GM23338 (cell line): ENCODE results near the gene DIAPH3. TPM values are rescaled to one million over a fixed set of nuclear protein-coding genes. Genes with fewer than 3 reads are reported as not detected.

Source experiments
- ATAC-seq: fragments of 200-7000 bp; cut with Tn5 transposase; 3 replicates; pipeline ENCODE4 v1.9.1; 2020
- DNase-seq: peaks from one replicate; pipeline ENCODE4 v3.0.0-alpha.2; 2015; ENCODE audit warnings: low spot score
- H2AFZ ChIP-seq: fragments of 200-600 bp; sonication (generic); 2 replicates; pipeline ENCODE4 v1.8.0; 2016; ENCODE audit warnings: antibody characterized with exemption, mild to moderate bottlenecking, moderate library complexity
- H3F3A ChIP-seq: fragments of 200-600 bp; sonication (generic); replicated peaks from 2 replicates; pipeline ENCODE4 v1.8.0; 2017; ENCODE audit warnings: antibody characterized with exemption, mixed run types, low read depth
- H3K27ac ChIP-seq: fragments of 200-600 bp; sonication (generic); 2 replicates; pipeline ENCODE4 v1.6.1; 2016; ENCODE audit warnings: low read depth
- H3K27me3 ChIP-seq: fragments of 200-600 bp; sonication (generic); 2 replicates; pipeline ENCODE4 v1.8.0; 2016; ENCODE audit warnings: mild to moderate bottlenecking, mixed run types, moderate library complexity; ENCODE audit not compliant: insufficient read depth
- H3K36me3 ChIP-seq: fragments of 200-600 bp; sonication (generic); 2 replicates; pipeline ENCODE4 v1.8.0; 2016; ENCODE audit warnings: mild to moderate bottlenecking; ENCODE audit not compliant: insufficient read depth
- H3K4me1 ChIP-seq: fragments of 200-600 bp; sonication (generic); 2 replicates; pipeline ENCODE4 v1.8.0; 2016; ENCODE audit warnings: mild to moderate bottlenecking, moderate library complexity; ENCODE audit not compliant: insufficient read depth
- H3K4me2 ChIP-seq: fragments of 200-600 bp; sonication (generic); 2 replicates; pipeline ENCODE4 v1.7.1; 2017; ENCODE audit warnings: mixed run types
- H3K4me3 ChIP-seq: fragments of 200-600 bp; sonication (generic); 2 replicates; pipeline ENCODE4 v1.6.1; 2016; ENCODE audit warnings: mixed run types
- H3K79me2 ChIP-seq: fragments of 200-600 bp; sonication (generic); replicated peaks from 2 replicates; pipeline ENCODE4 v1.8.0; 2017; ENCODE audit warnings: mild to moderate bottlenecking; ENCODE audit not compliant: insufficient read depth
- H3K9me2 ChIP-seq: fragments of 200-600 bp; sonication (generic); 2 replicates; pipeline ENCODE4 v1.8.0; 2017; ENCODE audit not compliant: insufficient read depth
- H4K20me1 ChIP-seq: fragments of 200-600 bp; sonication (generic); replicated peaks from 2 replicates; pipeline ENCODE4 v1.8.0; 2017; ENCODE audit warnings: mild to moderate bottlenecking; ENCODE audit not compliant: insufficient read depth
- H3K27ac Mint-ChIP-seq: 2 replicates; pipeline ENCODE4 v1.8.0; 2020; ENCODE audit warnings: inconsistent platforms, mild to moderate bottlenecking, moderate library complexity, mixed read lengths
- H3K27me3 Mint-ChIP-seq: 3 replicates; pipeline ENCODE4 v1.8.0; 2022; ENCODE audit warnings: low read depth, mild to moderate bottlenecking, moderate library complexity, mixed read lengths, inconsistent platforms; ENCODE audit not compliant: insufficient read depth, poor library complexity
- H3K36me3 Mint-ChIP-seq: 3 replicates; pipeline ENCODE4 v1.8.0; 2021; ENCODE audit warnings: low read depth, mild to moderate bottlenecking, inconsistent platforms, moderate library complexity, mixed read lengths
- H3K4me1 Mint-ChIP-seq: 3 replicates; pipeline ENCODE4 v1.8.0; 2020; ENCODE audit warnings: mild to moderate bottlenecking, inconsistent platforms, mixed read lengths
- H3K4me3 Mint-ChIP-seq: 3 replicates; pipeline ENCODE4 v1.8.0; 2021; ENCODE audit warnings: moderate library complexity, mild to moderate bottlenecking, inconsistent platforms, mixed read lengths
- H3K9me3 Mint-ChIP-seq: 3 replicates; pipeline ENCODE4 v1.8.0; 2020; ENCODE audit warnings: moderate library complexity, mild to moderate bottlenecking, inconsistent platforms, mixed read lengths
- EZH2 ChIP-seq: fragments of 200-600 bp; sonication (generic); IDR thresholded peaks from one replicate; pipeline ENCODE4 v1.8.0; 2017; ENCODE audit warnings: antibody characterized with exemption, mild to moderate bottlenecking, low read depth; ENCODE audit not compliant: unreplicated experiment
- EZH2phosphoT487 ChIP-seq: fragments of 200-600 bp; sonication (generic); IDR thresholded peaks from one replicate; pipeline ENCODE4 v1.8.1; 2018; ENCODE audit warnings: antibody characterized with exemption; ENCODE audit not compliant: unreplicated experiment
- JUNB ChIP-seq: IDR thresholded peaks from one replicate; pipeline ENCODE4 v1.6.1; 2016; ENCODE audit warnings: antibody characterized with exemption; ENCODE audit not compliant: unreplicated experiment
- NANOG ChIP-seq: IDR thresholded peaks from 2 replicates; pipeline ENCODE4 v1.6.1; 2016; ENCODE audit warnings: antibody characterized with exemption, borderline replicate concordance
- POLR2AphosphoS5 ChIP-seq: IDR thresholded peaks from 2 replicates; pipeline ENCODE4 v1.6.1; 2016; ENCODE audit warnings: antibody characterized with exemption, low read depth
- STAT1 ChIP-seq: IDR thresholded peaks from one replicate; pipeline ENCODE4 v1.6.1; 2016; ENCODE audit warnings: antibody characterized with exemption; ENCODE audit not compliant: unreplicated experiment
- ZNF114 ChIP-seq: fragments of 250-450 bp; sonication (Bioruptor Pico); IDR thresholded peaks from 2 replicates; pipeline ENCODE4 v1.5.0; 2020; ENCODE audit warnings: mild to moderate bottlenecking, moderate library complexity
- ZNF331 ChIP-seq: fragments of 250-450 bp; sonication (Bioruptor Pico); IDR thresholded peaks from 2 replicates; pipeline ENCODE4 v1.5.0; 2020; ENCODE audit warnings: low read depth, mild to moderate bottlenecking, moderate library complexity
- ZNF462 ChIP-seq: fragments of 250-450 bp; sonication (Bioruptor Pico); IDR thresholded peaks from 2 replicates; pipeline ENCODE4 v1.5.0; 2020; ENCODE audit warnings: mild to moderate bottlenecking, moderate library complexity
- polyA plus RNA-seq: library from polyadenylated mRNA; unstranded; fragments of >200 nt; fragmentation: Nextera tagmentation; extraction: Ambion mirVana; gene quantifications from 2 replicates; pipeline ENCODE4 v1.2.1, GENCODE V29; 2016
- total RNA-seq: library from RNA; depleted of rRNA; stranded (reverse); fragments of >200 nt; shearing (Covaris generic); gene quantifications from 2 replicates; pipeline ENCODE4 v1.2.3, GENCODE V29; 2014
- TF ChIP-seq, protein P1 (sequence below): IDR thresholded peaks from one replicate; pipeline ENCODE4 v1.6.1; 2018; ENCODE audit warnings: antibody characterized with exemption; ENCODE audit not compliant: unreplicated experiment
- TF ChIP-seq, protein P2 (sequence below), 2 experiments: fragments of 200-600 bp in 1 of 2; sonication (generic) in 1 of 2; conservative IDR thresholded peaks; 2 replicates each; pipeline versions ENCODE4 v1.5.1 to v1.6.1; 2016 to 2017; ENCODE audit warnings: antibody characterized with exemption in 2 of 2, low read depth in 2 of 2, mild to moderate bottlenecking in 2 of 2, moderate library complexity in 1 of 2

DIAPH3 gene
- total and polyA plus RNA-seq, 2 experiments from 2014 or later = 23.4 to 30.2 TPM

DNA sequence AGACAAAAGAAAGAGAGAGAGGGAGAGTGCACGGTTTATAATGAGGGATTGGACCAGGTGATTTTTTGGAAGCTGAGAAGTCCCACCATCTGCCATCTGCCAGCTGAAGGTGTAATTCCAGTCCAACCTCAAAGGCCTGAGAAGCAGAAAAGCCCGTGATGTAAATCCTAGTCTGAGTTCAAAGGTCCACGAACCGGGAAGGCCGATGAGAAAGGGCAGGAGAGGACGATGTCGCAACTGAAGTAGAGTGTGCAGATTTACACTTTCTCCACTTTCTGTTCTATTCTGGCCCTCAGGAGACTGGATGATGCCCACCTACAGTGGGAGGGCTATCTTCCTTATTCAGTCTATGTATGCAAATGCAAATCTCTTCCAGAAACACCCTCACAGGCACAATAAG, 500.0 kb downstream of the DIAPH3 start (continued):
- TF ChIP-seq, protein P1, sequence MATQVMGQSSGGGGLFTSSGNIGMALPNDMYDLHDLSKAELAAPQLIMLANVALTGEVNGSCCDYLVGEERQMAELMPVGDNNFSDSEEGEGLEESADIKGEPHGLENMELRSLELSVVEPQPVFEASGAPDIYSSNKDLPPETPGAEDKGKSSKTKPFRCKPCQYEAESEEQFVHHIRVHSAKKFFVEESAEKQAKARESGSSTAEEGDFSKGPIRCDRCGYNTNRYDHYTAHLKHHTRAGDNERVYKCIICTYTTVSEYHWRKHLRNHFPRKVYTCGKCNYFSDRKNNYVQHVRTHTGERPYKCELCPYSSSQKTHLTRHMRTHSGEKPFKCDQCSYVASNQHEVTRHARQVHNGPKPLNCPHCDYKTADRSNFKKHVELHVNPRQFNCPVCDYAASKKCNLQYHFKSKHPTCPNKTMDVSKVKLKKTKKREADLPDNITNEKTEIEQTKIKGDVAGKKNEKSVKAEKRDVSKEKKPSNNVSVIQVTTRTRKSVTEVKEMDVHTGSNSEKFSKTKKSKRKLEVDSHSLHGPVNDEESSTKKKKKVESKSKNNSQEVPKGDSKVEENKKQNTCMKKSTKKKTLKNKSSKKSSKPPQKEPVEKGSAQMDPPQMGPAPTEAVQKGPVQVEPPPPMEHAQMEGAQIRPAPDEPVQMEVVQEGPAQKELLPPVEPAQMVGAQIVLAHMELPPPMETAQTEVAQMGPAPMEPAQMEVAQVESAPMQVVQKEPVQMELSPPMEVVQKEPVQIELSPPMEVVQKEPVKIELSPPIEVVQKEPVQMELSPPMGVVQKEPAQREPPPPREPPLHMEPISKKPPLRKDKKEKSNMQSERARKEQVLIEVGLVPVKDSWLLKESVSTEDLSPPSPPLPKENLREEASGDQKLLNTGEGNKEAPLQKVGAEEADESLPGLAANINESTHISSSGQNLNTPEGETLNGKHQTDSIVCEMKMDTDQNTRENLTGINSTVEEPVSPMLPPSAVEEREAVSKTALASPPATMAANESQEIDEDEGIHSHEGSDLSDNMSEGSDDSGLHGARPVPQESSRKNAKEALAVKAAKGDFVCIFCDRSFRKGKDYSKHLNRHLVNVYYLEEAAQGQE = no peak
- no peak for TF ChIP-seq ZNF331
- TF ChIP-seq, protein P2, sequence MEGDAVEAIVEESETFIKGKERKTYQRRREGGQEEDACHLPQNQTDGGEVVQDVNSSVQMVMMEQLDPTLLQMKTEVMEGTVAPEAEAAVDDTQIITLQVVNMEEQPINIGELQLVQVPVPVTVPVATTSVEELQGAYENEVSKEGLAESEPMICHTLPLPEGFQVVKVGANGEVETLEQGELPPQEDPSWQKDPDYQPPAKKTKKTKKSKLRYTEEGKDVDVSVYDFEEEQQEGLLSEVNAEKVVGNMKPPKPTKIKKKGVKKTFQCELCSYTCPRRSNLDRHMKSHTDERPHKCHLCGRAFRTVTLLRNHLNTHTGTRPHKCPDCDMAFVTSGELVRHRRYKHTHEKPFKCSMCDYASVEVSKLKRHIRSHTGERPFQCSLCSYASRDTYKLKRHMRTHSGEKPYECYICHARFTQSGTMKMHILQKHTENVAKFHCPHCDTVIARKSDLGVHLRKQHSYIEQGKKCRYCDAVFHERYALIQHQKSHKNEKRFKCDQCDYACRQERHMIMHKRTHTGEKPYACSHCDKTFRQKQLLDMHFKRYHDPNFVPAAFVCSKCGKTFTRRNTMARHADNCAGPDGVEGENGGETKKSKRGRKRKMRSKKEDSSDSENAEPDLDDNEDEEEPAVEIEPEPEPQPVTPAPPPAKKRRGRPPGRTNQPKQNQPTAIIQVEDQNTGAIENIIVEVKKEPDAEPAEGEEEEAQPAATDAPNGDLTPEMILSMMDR (conservative IDR thresholded peaks at IDR 0.05; ENCODE audit: low read depth in 2 of 2) = no peak

- Histone ChIP-seq H3K4me1 (peaks cover 16% of the 10 kb centered on the region), H2AFZ (no peak overlapping the region), H3F3A (no peaks in the 10 kb centered on the region), H3K36me3 (no peaks in the 10 kb centered on the region), H3K27me3 (no peaks in the 10 kb centered on the region), H3K9me2 (no peaks in the 10 kb centered on the region), H3K27ac (no peak overlapping the region), H4K20me1 (no peaks in the 10 kb centered on the region), H3K79me2 (no peaks in the 10 kb centered on the region), H3K4me2 (no peak overlapping the region), H3K4me3 (no peak overlapping the region)
- Mint-ChIP-seq H3K27me3 (no peaks in the 10 kb centered on the region), H3K4me1 (peaks cover 16% of the 10 kb centered on the region), H3K27ac (no peak overlapping the region), H3K36me3 (peaks cover 15% of the 10 kb centered on the region), H3K4me3 (no peak overlapping the region), H3K9me3 (no peaks in the 10 kb centered on the region)
- no peak for ATAC-seq
- DNase-seq = no peak
- no peak for TF ChIP-seq ZNF462 (CRISPR knock-in tag)
- TF ChIP-seq ZNF331 = no peak
- TF ChIP-seq, protein P1 = no peak
- TF ChIP-seq EZH2 = no peak
- no peak for TF ChIP-seq ZNF114 (CRISPR knock-in tag)
- TF ChIP-seq STAT1 = no peak
- TF ChIP-seq POLR2AphosphoS5 = no peak
- TF ChIP-seq JUNB = no peak
- TF ChIP-seq EZH2phosphoT487 = no peak
- TF ChIP-seq NANOG = no peak
These were observed 503.1 kb downstream of the DIAPH3 start for GRCh38 chr13:59660582-59660981.
